Measurements from ENCODE around the gene GGTLC1. TPM values are rescaled to one million over a fixed set of nuclear protein-coding genes. Genes with fewer than 3 reads are reported as not detected.
"Not testable (repeated sequence)": the region's sequence is repeated elsewhere in the genome, so short reads cannot be mapped to it uniquely, and the experiment has no call there.

Gene GGTLC1
- total RNA-seq, 1 experiment from 2014 or later: not detected

- H3K4me1 Mint-ChIP-seq (ENCODE audit: low read depth, unreplicated experiment); H3K27ac Mint-ChIP-seq (ENCODE audit: unreplicated experiment); H3K4me3 Mint-ChIP-seq (ENCODE audit: low read depth, unreplicated experiment); DNase-seq; BruUV-seq (replicated peaks); H3K36me3 Mint-ChIP-seq (ENCODE audit: insufficient read depth, unreplicated experiment); H3K27me3 Mint-ChIP-seq (ENCODE audit: unreplicated experiment); H3K9me3 Mint-ChIP-seq (ENCODE audit: low read depth, unreplicated experiment); intact Hi-C loops (cut with micrococcal nuclease; ENCODE audit: unreplicated experiment): not testable (repeated sequence)
- CTCF ChIA-PET: interaction anchor here (1.0 kb wide), 1 partner anchor 48 kb away, joined by 3 read pairs; no protein-coding TSS in a partner anchor
Measured at GRCh38 chr20:23985066-23985789, 3.4 kb downstream of the GGTLC1 start.

- H3K4me1 Mint-ChIP-seq (ENCODE audit: low read depth, unreplicated experiment); H3K36me3 Mint-ChIP-seq (ENCODE audit: insufficient read depth, unreplicated experiment); DNase-seq; H3K9me3 Mint-ChIP-seq (ENCODE audit: low read depth, unreplicated experiment); intact Hi-C loops (cut with micrococcal nuclease; ENCODE audit: unreplicated experiment); H3K27me3 Mint-ChIP-seq (ENCODE audit: unreplicated experiment); H3K27ac Mint-ChIP-seq (ENCODE audit: unreplicated experiment); H3K4me3 Mint-ChIP-seq (ENCODE audit: low read depth, unreplicated experiment); BruUV-seq (replicated peaks): not testable (repeated sequence)
- CTCF ChIA-PET: interaction anchor here (1.0 kb wide), 1 partner anchor 47 kb away, joined by 3 read pairs; no protein-coding TSS in a partner anchor
Measured at GRCh38 chr20:23984476-23985023, 4.0 kb downstream of the GGTLC1 start.

GRCh38 chr20:23982112-23983018 lies 6.2 kb downstream of the GGTLC1 start:
- CTCF ChIA-PET: not testable (repeated sequence)

GRCh38 chr20:23981526-23981925 lies 7.1 kb downstream of the GGTLC1 start:
- H3K27me3 Mint-ChIP-seq (ENCODE audit: unreplicated experiment); H3K4me1 Mint-ChIP-seq (ENCODE audit: low read depth, unreplicated experiment); intact Hi-C loops (cut with micrococcal nuclease; ENCODE audit: unreplicated experiment); H3K9me3 Mint-ChIP-seq (ENCODE audit: low read depth, unreplicated experiment); CTCF ChIA-PET; BruUV-seq (replicated peaks); H3K4me3 Mint-ChIP-seq (ENCODE audit: low read depth, unreplicated experiment); H3K36me3 Mint-ChIP-seq (ENCODE audit: insufficient read depth, unreplicated experiment); DNase-seq; H3K27ac Mint-ChIP-seq (ENCODE audit: unreplicated experiment): not testable (repeated sequence)

More at GRCh38 chr20:23982112-23983018, 6.2 kb downstream of the GGTLC1 start:
- BruUV-seq (replicated peaks); DNase-seq; H3K4me3 Mint-ChIP-seq (ENCODE audit: low read depth, unreplicated experiment); H3K27me3 Mint-ChIP-seq (ENCODE audit: unreplicated experiment); H3K36me3 Mint-ChIP-seq (ENCODE audit: insufficient read depth, unreplicated experiment); H3K4me1 Mint-ChIP-seq (ENCODE audit: low read depth, unreplicated experiment); H3K9me3 Mint-ChIP-seq (ENCODE audit: low read depth, unreplicated experiment); intact Hi-C loops (cut with micrococcal nuclease; ENCODE audit: unreplicated experiment); H3K27ac Mint-ChIP-seq (ENCODE audit: unreplicated experiment): not testable (repeated sequence)

GRCh38 chr20:23981014-23981413 lies 7.6 kb downstream of the GGTLC1 start:
- CTCF ChIA-PET; H3K27me3 Mint-ChIP-seq (ENCODE audit: unreplicated experiment); intact Hi-C loops (cut with micrococcal nuclease; ENCODE audit: unreplicated experiment); H3K9me3 Mint-ChIP-seq (ENCODE audit: low read depth, unreplicated experiment); H3K4me1 Mint-ChIP-seq (ENCODE audit: low read depth, unreplicated experiment); BruUV-seq (replicated peaks); H3K27ac Mint-ChIP-seq (ENCODE audit: unreplicated experiment); DNase-seq; H3K36me3 Mint-ChIP-seq (ENCODE audit: insufficient read depth, unreplicated experiment); H3K4me3 Mint-ChIP-seq (ENCODE audit: low read depth, unreplicated experiment): not testable (repeated sequence)

GRCh38 chr20:23979899-23980811 lies 8.4 kb downstream of the GGTLC1 start:
- CTCF ChIA-PET; BruUV-seq (replicated peaks); H3K4me1 Mint-ChIP-seq (ENCODE audit: low read depth, unreplicated experiment); intact Hi-C loops (cut with micrococcal nuclease; ENCODE audit: unreplicated experiment); H3K36me3 Mint-ChIP-seq (ENCODE audit: insufficient read depth, unreplicated experiment); DNase-seq; H3K27ac Mint-ChIP-seq (ENCODE audit: unreplicated experiment); H3K27me3 Mint-ChIP-seq (ENCODE audit: unreplicated experiment); H3K4me3 Mint-ChIP-seq (ENCODE audit: low read depth, unreplicated experiment); H3K9me3 Mint-ChIP-seq (ENCODE audit: low read depth, unreplicated experiment): not testable (repeated sequence)

- BruUV-seq (replicated peaks); intact Hi-C loops (cut with micrococcal nuclease; ENCODE audit: unreplicated experiment): not testable (repeated sequence)
Measured at GRCh38 chr20:23979380-23979779, 9.2 kb downstream of the GGTLC1 start.

GRCh38 chr20:23978457-23978856 lies 10.1 kb downstream of the GGTLC1 start:
- DNase-seq; CTCF ChIA-PET; H3K27me3 Mint-ChIP-seq (ENCODE audit: unreplicated experiment); H3K9me3 Mint-ChIP-seq (ENCODE audit: low read depth, unreplicated experiment); H3K4me1 Mint-ChIP-seq (ENCODE audit: low read depth, unreplicated experiment); BruUV-seq (replicated peaks); H3K36me3 Mint-ChIP-seq (ENCODE audit: insufficient read depth, unreplicated experiment); intact Hi-C loops (cut with micrococcal nuclease; ENCODE audit: unreplicated experiment); H3K27ac Mint-ChIP-seq (ENCODE audit: unreplicated experiment); H3K4me3 Mint-ChIP-seq (ENCODE audit: low read depth, unreplicated experiment): not testable (repeated sequence)

More at GRCh38 chr20:23979380-23979779, 9.2 kb downstream of the GGTLC1 start:
- H3K4me3 Mint-ChIP-seq (ENCODE audit: low read depth, unreplicated experiment); DNase-seq; H3K36me3 Mint-ChIP-seq (ENCODE audit: insufficient read depth, unreplicated experiment); H3K9me3 Mint-ChIP-seq (ENCODE audit: low read depth, unreplicated experiment); CTCF ChIA-PET; H3K4me1 Mint-ChIP-seq (ENCODE audit: low read depth, unreplicated experiment); H3K27ac Mint-ChIP-seq (ENCODE audit: unreplicated experiment); H3K27me3 Mint-ChIP-seq (ENCODE audit: unreplicated experiment): not testable (repeated sequence)
